GM19463 (cell line): Measurements from ENCODE around the gene TBC1D9.
A peak's percentile ranks its signal among the peaks of the same experiment; 100 is the strongest.

Experiments used
- ATAC-seq: cut with Tn5 transposase; IDR thresholded peaks from one replicate; pipeline ENCODE4 v1.9.1; 2021; ENCODE audit warnings: mild to moderate bottlenecking, moderate library complexity; ENCODE audit not compliant: unreplicated experiment

TBC1D9 gene

GRCh38 chr4:140659943-140660700 is 96.1 kb downstream of the TBC1D9 start:
- ATAC-seq = no peak

GRCh38 chr4:140654495-140654814 is 101.7 kb downstream of the TBC1D9 start:
- no peak for ATAC-seq

GRCh38 chr4:140653718-140654494 is 102.3 kb downstream of the TBC1D9 start:
- ATAC-seq = no peak

GRCh38 chr4:140652601-140653000 is 103.6 kb downstream of the TBC1D9 start:
- no peak for ATAC-seq

- no peak for ATAC-seq
These were observed 107.4 kb downstream of the TBC1D9 start for GRCh38 chr4:140648716-140649308.

GRCh38 chr4:140645614-140646412 is 110.4 kb downstream of the TBC1D9 start:
- no peak for ATAC-seq

- ATAC-seq = no peak
These were observed 111.0 kb downstream of the TBC1D9 start for GRCh38 chr4:140645196-140645595.

GRCh38 chr4:140644470-140645185 is 111.6 kb downstream of the TBC1D9 start:
- no peak for ATAC-seq

- no peak for ATAC-seq
These were observed 112.6 kb downstream of the TBC1D9 start for GRCh38 chr4:140643571-140644055.

- ATAC-seq = no peak
These were observed 113.3 kb downstream of the TBC1D9 start for GRCh38 chr4:140642674-140643437.

- ATAC-seq = no peak
These were observed 114.3 kb downstream of the TBC1D9 start for GRCh38 chr4:140641789-140642439.

- no peak for ATAC-seq
These were observed 115.1 kb downstream of the TBC1D9 start for GRCh38 chr4:140641105-140641555.

GRCh38 chr4:140640150-140640748 is 115.9 kb downstream of the TBC1D9 start:
- ATAC-seq = no peak

GRCh38 chr4:140639066-140639465 is 117.1 kb downstream of the TBC1D9 start:
- no peak for ATAC-seq

GRCh38 chr4:140637836-140638235 is 118.3 kb downstream of the TBC1D9 start:
- peak; percentile 86 for ATAC-seq

- no peak for ATAC-seq
These were observed 120.6 kb downstream of the TBC1D9 start for GRCh38 chr4:140635606-140636005.

- ATAC-seq = no peak
These were observed 122.2 kb downstream of the TBC1D9 start for GRCh38 chr4:140633951-140634350.

- no peak for ATAC-seq
These were observed 123.1 kb downstream of the TBC1D9 start for GRCh38 chr4:140633124-140633523.

- ATAC-seq = no peak
These were observed 125.9 kb downstream of the TBC1D9 start for GRCh38 chr4:140630246-140630645.
